GM18907 (cell line): ENCODE results near the gene TTC21B.

Source experiments
- ATAC-seq: cut with Tn5 transposase; IDR thresholded peaks from one replicate; pipeline ENCODE4 v1.9.1; 2021; ENCODE audit warnings: mild to moderate bottlenecking, moderate library complexity; ENCODE audit not compliant: unreplicated experiment

TTC21B gene

GRCh38 chr2:165840333-165840958, 113.1 kb downstream of the TTC21B start:
- ATAC-seq: no peak

- ATAC-seq: no peak
Observed at GRCh38 chr2:165839610-165840009, 114.0 kb downstream of the TTC21B start.

GRCh38 chr2:165837122-165837521, 116.5 kb downstream of the TTC21B start:
- ATAC-seq: no peak

GRCh38 chr2:165835363-165835762, 118.2 kb downstream of the TTC21B start:
- ATAC-seq: no peak

GRCh38 chr2:165833156-165833555, 120.4 kb downstream of the TTC21B start:
- ATAC-seq: no peak

GRCh38 chr2:165827921-165828276, 125.7 kb downstream of the TTC21B start:
- ATAC-seq: no peak

- peak; percentile 90 for ATAC-seq
Observed at GRCh38 chr2:165827016-165827920, 126.3 kb downstream of the TTC21B start.

- no peak for ATAC-seq
Observed at GRCh38 chr2:165825041-165825440, 128.5 kb downstream of the TTC21B start.
